Posterior vena cava (tissue), 2 donors: Measurements from ENCODE around the gene CARMIL1. TPM values are rescaled to one million over a fixed set of nuclear protein-coding genes. Genes with fewer than 3 reads are reported as not detected.
"Not testable (repeated sequence)": the region's sequence is repeated elsewhere in the genome, so short reads cannot be mapped to it uniquely, and the experiment has no call there.

Experiments used
- DNase-seq: peaks from one replicate; pipeline ENCODE4 v3.0.0-alpha.2; 2020; ENCODE audit warnings: low spot score
- intact Hi-C, 2 donors: fragments of 100-400 bp; cut with DNase I; formaldehyde crosslinking; loops; one replicate each; pipeline versions ENCODE4 v1.14.1 to v1.14.2; 2022 to 2023
- total RNA-seq, 2 donors: library from RNA; stranded (reverse); fragmentation: NEBNext Ultra II Directional; extraction: Animal tissue kit (Norgen Biotek cat#: 25700); gene quantifications; one replicate each; pipeline ENCODE4 v1.2.1, GENCODE V29; 2021
- donor health status: DM: yes; HTN: yes; CAD: no.
- donor health status: DM: yes; HTN: yes; CAD: no.

The CARMIL1 gene
- total RNA-seq, 2 donors from 2014 or later = 19.8 to 20.4 TPM

- DNase-seq = no peak
- intact Hi-C loops = loop anchor here in 1 of 2 donors (5.0 to 10.0 kb wide), 2 partner anchors 225 to 287 kb away; no protein-coding TSS in a partner anchor
Observed at GRCh38 chr6:25267662-25268061, 11.5 kb upstream of the CARMIL1 start.

GRCh38 chr6:25270559-25270958 lies 8.6 kb upstream of the CARMIL1 start:
- DNase-seq = no peak
- intact Hi-C loops = loop anchor here in 1 of 2 donors (10.0 kb wide), 1 partner anchor 214 kb away; no protein-coding TSS in a partner anchor

DNA sequence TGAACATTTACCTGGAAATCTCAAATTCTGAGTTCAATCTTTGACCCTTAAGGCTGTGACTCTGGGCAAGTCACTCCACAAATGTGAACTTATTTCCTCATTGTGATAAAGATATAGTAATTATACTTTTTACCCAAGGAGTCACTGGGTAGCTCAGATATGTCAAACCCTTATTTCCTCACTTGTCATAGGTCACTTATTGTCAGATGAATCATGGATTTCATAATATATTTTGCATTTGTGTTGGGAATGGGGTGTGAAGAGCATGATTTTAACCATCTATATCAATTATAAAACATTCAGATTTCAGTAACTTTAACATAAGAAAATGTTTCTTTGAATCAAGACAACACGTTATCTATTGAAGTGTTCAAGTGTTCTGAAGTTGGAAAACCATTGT lies 3.7 kb upstream of the CARMIL1 start:
- no peak for DNase-seq
- intact Hi-C loops = loop anchor here (5.0 to 10.0 kb wide), 2 partner anchors 209 to 212 kb away; no protein-coding TSS in a partner anchor

DNA sequence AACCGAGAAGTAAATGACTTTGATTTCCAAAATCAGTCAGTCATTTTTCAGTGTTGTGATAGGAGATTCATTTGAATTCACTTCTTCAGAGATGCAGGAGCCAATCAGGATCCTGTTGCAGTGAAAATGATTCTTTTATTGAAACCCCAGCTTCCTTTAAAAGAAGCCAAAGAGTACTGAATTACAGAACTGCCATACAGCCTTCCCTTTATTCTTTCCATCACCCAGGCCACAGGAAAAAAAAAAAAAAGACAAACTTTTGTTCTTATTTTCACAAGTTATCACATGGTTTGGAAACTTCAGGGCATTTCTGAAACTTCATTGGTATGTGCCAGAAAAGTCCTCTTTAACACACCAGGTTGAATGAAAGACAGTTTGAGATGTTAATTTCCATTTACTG lies 1.8 kb upstream of the CARMIL1 start:
- intact Hi-C loops = loop anchor here (5.0 to 10.0 kb wide), 2 partner anchors 207 to 210 kb away; no protein-coding TSS in a partner anchor
- DNase-seq = no peak

- intact Hi-C loops = loop anchor here (5.0 to 10.0 kb wide), 2 partner anchors 207 to 209 kb away; no protein-coding TSS in a partner anchor
- DNase-seq = no peak
Observed at GRCh38 chr6:25277857-25278256, 1.3 kb upstream of the CARMIL1 start.

GRCh38 chr6:25278261-25278913 lies 787 bp upstream of the CARMIL1 start:
- intact Hi-C loops = loop anchor here (5.0 to 10.0 kb wide), 2 partner anchors 206 to 209 kb away; no protein-coding TSS in a partner anchor
- DNase-seq = no peak

- intact Hi-C loops = loop anchor here (5.0 to 10.0 kb wide), 2 partner anchors 205 to 207 kb away; no protein-coding TSS in a partner anchor
- peak; percentile 74 for DNase-seq
Observed at GRCh38 chr6:25279748-25280343, 672 bp downstream of the CARMIL1 start.

GRCh38 chr6:25280344-25281074 lies 1.3 kb downstream of the CARMIL1 start:
- intact Hi-C loops = no loop called here
- no peak for DNase-seq

GRCh38 chr6:25286891-25287290 lies 7.7 kb downstream of the CARMIL1 start:
- intact Hi-C loops = no loop called here

DNA sequence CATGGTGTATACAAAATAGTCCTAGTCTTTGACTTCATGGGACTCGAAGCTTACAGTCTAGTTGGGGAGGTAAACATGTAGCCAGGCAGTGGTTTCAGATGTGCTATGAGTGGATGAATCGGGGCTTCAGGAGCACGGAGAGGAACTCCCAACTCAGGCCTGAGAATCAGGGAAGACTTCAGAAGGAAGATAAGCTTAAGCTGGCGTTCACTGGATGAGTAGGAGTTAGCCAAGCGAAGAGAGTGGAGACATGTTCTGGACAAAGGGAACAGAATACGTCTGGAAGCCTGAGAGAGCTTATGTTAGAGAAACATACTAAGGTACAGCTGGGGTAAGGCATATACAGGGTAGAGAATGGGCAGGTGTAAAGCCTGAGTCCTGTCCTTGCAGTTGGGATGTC lies 8.8 kb downstream of the CARMIL1 start:
- DNase-seq = no peak
- intact Hi-C loops = no loop called here

More at GRCh38 chr6:25286891-25287290, 7.7 kb downstream of the CARMIL1 start:
- no peak for DNase-seq

GRCh38 chr6:25288518-25288917 lies 9.3 kb downstream of the CARMIL1 start:
- intact Hi-C loops = no loop called here
- no peak for DNase-seq

DNA sequence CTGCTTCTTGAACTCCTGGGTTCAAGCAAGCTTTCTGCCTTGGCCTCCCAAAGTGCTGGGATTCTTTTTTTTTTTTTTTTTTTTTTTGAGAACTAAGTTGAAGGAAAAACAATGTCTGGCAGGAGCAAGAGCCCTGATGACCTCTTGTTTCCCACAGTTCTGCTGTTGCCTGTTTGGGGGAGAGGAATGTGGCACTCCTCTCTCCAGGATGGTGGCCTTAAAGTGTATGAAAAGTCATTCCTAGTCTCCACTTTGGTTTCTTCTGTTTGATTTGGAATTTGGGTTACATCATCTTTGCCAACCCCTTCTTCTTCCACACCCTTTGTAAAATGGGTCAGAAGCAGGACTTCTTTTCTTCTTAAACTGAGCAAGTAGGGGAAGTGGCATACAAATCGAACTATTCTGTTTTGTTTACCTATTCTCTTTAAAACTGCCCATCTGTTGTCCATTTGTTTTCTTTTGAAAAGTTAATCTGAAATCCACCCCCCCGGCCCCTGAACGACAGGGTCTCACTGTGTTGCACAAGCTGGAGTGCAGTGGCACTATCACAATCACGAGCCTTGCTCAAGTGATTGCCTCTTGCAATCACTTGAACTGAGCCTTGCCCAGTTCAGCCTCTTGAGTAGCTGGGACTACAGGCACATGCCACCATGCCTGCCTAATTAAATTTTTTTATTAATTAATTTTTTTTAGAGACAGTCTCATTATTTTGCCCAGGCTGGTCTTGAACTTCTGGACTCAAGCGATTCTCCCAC lies 11.3 kb downstream of the CARMIL1 start:
- no peak for DNase-seq
- intact Hi-C loops = no loop called here

- intact Hi-C loops = no loop called here
- no peak for DNase-seq
Observed at GRCh38 chr6:25292384-25292783, 13.2 kb downstream of the CARMIL1 start.

- intact Hi-C loops = no loop called here
Observed at GRCh38 chr6:25295651-25296050, 16.5 kb downstream of the CARMIL1 start.

GRCh38 chr6:25296217-25296905 lies 17.2 kb downstream of the CARMIL1 start:
- intact Hi-C loops = no loop called here
- DNase-seq = no peak

More at GRCh38 chr6:25295651-25296050, 16.5 kb downstream of the CARMIL1 start:
- DNase-seq = no peak

GRCh38 chr6:25297039-25297441 lies 17.9 kb downstream of the CARMIL1 start:
- intact Hi-C loops = no loop called here
- DNase-seq = no peak

- intact Hi-C loops = no loop called here
- DNase-seq = no peak
Observed at GRCh38 chr6:25297823-25298522, 18.8 kb downstream of the CARMIL1 start.

- intact Hi-C loops, DNase-seq: not testable (repeated sequence)
Observed at GRCh38 chr6:25298523-25298865, 19.3 kb downstream of the CARMIL1 start.
